CD14-positive monocyte (primary cell): ENCODE measurements around the gene PIP4K2A. TPM values are rescaled to one million over a fixed set of nuclear protein-coding genes. Genes with fewer than 3 reads are reported as not detected.

Source experiments
- DNase-seq, 3 donors: peaks; one replicate each; pipeline ENCODE4 v3.0.0-alpha.2; 2011 to 2022
- H2AFZ ChIP-seq: 2 replicates; pipeline ENCODE4 v1.6.0; 2012; ENCODE audit warnings: mild to moderate bottlenecking, low read depth, low read length, inconsistent platforms; ENCODE audit not compliant: insufficient read depth, poor library complexity, severe bottlenecking
- H3K27ac ChIP-seq, 2 donors: 1 replicate in 1 of 2; 2 replicates in 1 of 2; pipeline ENCODE4 v1.5.1; 2012 to 2013; ENCODE audit warnings: low read length in 2 of 2, control low read depth in 1 of 2, inconsistent platforms in 1 of 2, low read depth in 1 of 2, mild to moderate bottlenecking in 1 of 2
- H3K27me3 ChIP-seq, 2 donors: one replicate each; pipeline versions ENCODE4 v1.6.0 to v1.6.1; 2011 to 2013; ENCODE audit warnings: low read length in 2 of 2; ENCODE audit not compliant: control insufficient read depth in 2 of 2, insufficient read depth in 2 of 2
- H3K36me3 ChIP-seq, 2 donors: replicated peaks in 1 of 2; 1 replicate in 1 of 2; 2 replicates in 1 of 2; pipeline versions ENCODE4 v1.5.1 to v1.6.1; 2012 to 2013; ENCODE audit warnings: low read length in 2 of 2, control low read depth in 1 of 2, inconsistent platforms in 1 of 2, mild to moderate bottlenecking in 1 of 2; ENCODE audit not compliant: insufficient read depth in 2 of 2, control insufficient read depth in 1 of 2
- H3K4me1 ChIP-seq, 2 donors: 1 replicate in 1 of 2; 2 replicates in 1 of 2; pipeline versions ENCODE4 v1.5.1 to v1.6.1; 2012 to 2013; ENCODE audit warnings: low read length in 2 of 2, control low read depth in 1 of 2, inconsistent platforms in 1 of 2, mild to moderate bottlenecking in 1 of 2, moderate library complexity in 1 of 2; ENCODE audit not compliant: insufficient read depth in 2 of 2, control insufficient read depth in 1 of 2
- H3K4me2 ChIP-seq: replicated peaks from 2 replicates; pipeline ENCODE3; 2012; ENCODE audit warnings: low read length, moderate library complexity, mild to moderate bottlenecking; ENCODE audit not compliant: poor library complexity, severe bottlenecking; ENCODE audit errors: extremely low read depth
- H3K4me3 ChIP-seq, 3 experiments: fragments of 200-600 bp in 1 of 3; sonication (generic) in 1 of 3; replicated peaks in 1 of 3; 1 replicate in 2 of 3; 2 replicates in 1 of 3; pipeline ENCODE4 v1.5.1; 2011 to 2013; ENCODE audit warnings: low read length in 3 of 3, mild to moderate bottlenecking in 3 of 3, control low read depth in 2 of 3, low read depth in 2 of 3, inconsistent platforms in 1 of 3, moderate library complexity in 1 of 3
- H3K79me2 ChIP-seq: 2 replicates; pipeline ENCODE4 v1.6.0; 2012; ENCODE audit warnings: mild to moderate bottlenecking, control low read depth, inconsistent platforms, low read length, moderate library complexity; ENCODE audit not compliant: insufficient read depth
- H3K9ac ChIP-seq: 2 replicates; pipeline ENCODE4 v1.6.0; 2017; ENCODE audit warnings: low read length, mild to moderate bottlenecking; ENCODE audit not compliant: insufficient read depth, poor library complexity, severe bottlenecking
- H3K9me3 ChIP-seq, 2 donors: replicated peaks in 1 of 2; 1 replicate in 1 of 2; 2 replicates in 1 of 2; pipeline versions ENCODE4 v1.5.1 to v1.6.1; 2012 to 2013; ENCODE audit warnings: low read length in 2 of 2, control low read depth in 1 of 2; ENCODE audit not compliant: control insufficient read depth in 1 of 2, insufficient read depth in 1 of 2
- H4K20me1 ChIP-seq: 2 replicates; pipeline ENCODE4 v1.6.0; 2012; ENCODE audit warnings: mild to moderate bottlenecking, low read length, control low read depth, moderate library complexity; ENCODE audit not compliant: insufficient read depth
- H3K27ac Mint-ChIP-seq, 7 donors: one replicate each; pipeline ENCODE4 v1.8.0; 2020; ENCODE audit warnings: mild to moderate bottlenecking in 7 of 7, mixed read lengths in 7 of 7, moderate library complexity in 6 of 7, inconsistent platforms in 2 of 7
- H3K27me3 Mint-ChIP-seq, 3 donors: one replicate each; pipeline ENCODE4 v1.8.0; 2021 to 2022; ENCODE audit warnings: low read depth in 3 of 3, mild to moderate bottlenecking in 3 of 3, mixed read lengths in 3 of 3, moderate library complexity in 3 of 3, inconsistent platforms in 1 of 3
- H3K36me3 Mint-ChIP-seq, 2 donors: one replicate each; pipeline ENCODE4 v1.8.0; 2020; ENCODE audit warnings: mixed read lengths in 2 of 2, inconsistent platforms in 1 of 2, mild to moderate bottlenecking in 1 of 2
- H3K4me1 Mint-ChIP-seq: one replicate; pipeline ENCODE4 v1.8.0; 2020; ENCODE audit warnings: mild to moderate bottlenecking, mixed read lengths
- H3K4me3 Mint-ChIP-seq, 2 donors: one replicate each; pipeline ENCODE4 v1.8.0; 2020; ENCODE audit warnings: mild to moderate bottlenecking in 2 of 2, mixed read lengths in 2 of 2, moderate library complexity in 1 of 2
- H3K9me3 Mint-ChIP-seq, 7 donors: one replicate each; pipeline ENCODE4 v1.8.0; 2020 to 2022; ENCODE audit warnings: mixed read lengths in 7 of 7, mild to moderate bottlenecking in 6 of 7, moderate library complexity in 6 of 7, inconsistent platforms in 2 of 7
- WGBS: methylation state at CpG from one replicate; pipeline ENCODE4 v1.1.5; 2013; ENCODE audit warnings: missing lambda C conversion rate; ENCODE audit not compliant: insufficient coverage; 5-methylcytosine and 5-hydroxymethylcytosine counted together
- intact Hi-C, 2 donors: fragments of 100-400 bp; cut with micrococcal nuclease; formaldehyde crosslinking; loops; one replicate each; pipeline versions ENCODE4 v1.15.0 to v1.15.1; 2023
- polyA plus RNA-seq, 3 donors: library from polyadenylated mRNA; depleted of rRNA in 1 of 3; unstranded in 2 of 3; stranded (reverse) in 1 of 3; fragments of 300-500 nt in 2 of 3; fragments of >200 nt in 1 of 3; fragmentation: Illumina TruSeq in 2 of 3; gene quantifications; 1 replicate in 2 of 3; 2 replicates in 1 of 3; pipeline ENCODE4 v1.2.3, GENCODE V29; 2012 to 2021
- TF ChIP-seq, protein P1 (sequence below): fragments of 200-600 bp; IDR thresholded peaks from one replicate; pipeline ENCODE4 v1.8.0; 2022; ENCODE audit warnings: antibody characterized with exemption, mild to moderate bottlenecking

PIP4K2A gene
- polyA plus RNA-seq, 3 donors, result 9.7 to 33.7 (median 16.6) TPM

DNA sequence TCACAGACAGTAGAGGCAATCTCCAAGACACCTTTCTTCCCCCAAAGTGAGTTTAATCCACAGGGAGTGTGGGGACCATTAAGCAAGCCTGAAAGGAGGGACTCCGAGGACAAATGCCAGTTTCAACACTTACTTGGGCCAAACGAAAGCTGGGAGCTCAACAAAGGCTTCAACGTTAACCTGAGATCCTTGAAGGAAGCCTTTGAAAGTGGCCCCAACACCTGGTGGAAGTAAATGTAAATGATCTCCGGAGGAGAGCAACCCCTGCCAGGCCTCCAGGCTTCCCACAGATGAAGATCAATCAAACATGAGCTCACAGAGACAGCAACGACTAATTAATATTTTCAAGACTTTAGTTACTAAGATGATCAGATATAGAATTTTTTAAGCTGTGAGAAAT, 103.8 kb downstream of the PIP4K2A start:
- no peak for DNase-seq
- Mint-ChIP-seq H3K27ac (peak overlapping the region in 6 of 7 donors; percentile 73 to 94 (median 82)), H3K27me3 (no peaks in the 10 kb centered on the region), H3K4me1 (peaks cover 81% of the 10 kb centered on the region), H3K36me3 (peaks cover 45 to 46% of the 10 kb centered on the region in 2 donors), H3K4me3 (no peak overlapping the region), H3K9me3 (peaks cover 0 to 3% (median 0%) of the 10 kb centered on the region in 7 donors)
- Histone ChIP-seq H3K9me3 (no peaks in the 10 kb centered on the region), H3K27ac (peak overlapping the region in 1 of 2 donors; percentile 78), H3K4me2 (peak overlapping the region; percentile 53), H3K4me3 (peak overlapping the region in 1 of 3 experiments; percentile 43), H3K9ac (no peak overlapping the region), H2AFZ (no peak overlapping the region), H3K4me1 (peaks cover 61 to 74% of the 10 kb centered on the region in 2 donors), H3K27me3 (no peaks in the 10 kb centered on the region), H4K20me1 (peaks cover 28% of the 10 kb centered on the region), H3K36me3 (peaks cover 0 to 17% of the 10 kb centered on the region in 2 donors), H3K79me2 (peaks cover 88% of the 10 kb centered on the region)
- intact Hi-C loops, result no loop called here
- TF ChIP-seq, protein P1, sequence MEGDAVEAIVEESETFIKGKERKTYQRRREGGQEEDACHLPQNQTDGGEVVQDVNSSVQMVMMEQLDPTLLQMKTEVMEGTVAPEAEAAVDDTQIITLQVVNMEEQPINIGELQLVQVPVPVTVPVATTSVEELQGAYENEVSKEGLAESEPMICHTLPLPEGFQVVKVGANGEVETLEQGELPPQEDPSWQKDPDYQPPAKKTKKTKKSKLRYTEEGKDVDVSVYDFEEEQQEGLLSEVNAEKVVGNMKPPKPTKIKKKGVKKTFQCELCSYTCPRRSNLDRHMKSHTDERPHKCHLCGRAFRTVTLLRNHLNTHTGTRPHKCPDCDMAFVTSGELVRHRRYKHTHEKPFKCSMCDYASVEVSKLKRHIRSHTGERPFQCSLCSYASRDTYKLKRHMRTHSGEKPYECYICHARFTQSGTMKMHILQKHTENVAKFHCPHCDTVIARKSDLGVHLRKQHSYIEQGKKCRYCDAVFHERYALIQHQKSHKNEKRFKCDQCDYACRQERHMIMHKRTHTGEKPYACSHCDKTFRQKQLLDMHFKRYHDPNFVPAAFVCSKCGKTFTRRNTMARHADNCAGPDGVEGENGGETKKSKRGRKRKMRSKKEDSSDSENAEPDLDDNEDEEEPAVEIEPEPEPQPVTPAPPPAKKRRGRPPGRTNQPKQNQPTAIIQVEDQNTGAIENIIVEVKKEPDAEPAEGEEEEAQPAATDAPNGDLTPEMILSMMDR, result no peak
- 93% methylated on average over 2 of the region's 5 CpGs for WGBS

GRCh38 chr10:22609719-22610465, 104.5 kb downstream of the PIP4K2A start:
- Histone ChIP-seq H2AFZ (no peak overlapping the region), H3K27ac (peak overlapping the region; percentile 54 to 78), H3K4me2 (peak overlapping the region; percentile 53), H3K4me3 (peak overlapping the region in 1 of 3 experiments; percentile 43), H4K20me1 (peaks cover 24% of the 10 kb centered on the region), H3K9me3 (no peaks in the 10 kb centered on the region), H3K79me2 (peaks cover 81% of the 10 kb centered on the region), H3K4me1 (peaks cover 59 to 71% of the 10 kb centered on the region in 2 donors), H3K9ac (no peak overlapping the region), H3K27me3 (no peaks in the 10 kb centered on the region), H3K36me3 (peaks cover 0 to 17% of the 10 kb centered on the region in 2 donors)
- H3K36me3 Mint-ChIP-seq, result peaks cover 45 to 46% of the 10 kb centered on the region in 2 donors
- intact Hi-C loops, result loop anchor here (5.0 to 10.0 kb wide), 3 partner anchors 102 to 175 kb away; partner anchors contain the start of gene PIP4K2A (in 2 of the 2)
- H3K27ac Mint-ChIP-seq, result peak overlapping the region; percentile 73 to 94 (median 86)
- TF ChIP-seq, protein P1, result no peak
- WGBS, result 60% methylated on average over 3 of the region's 6 CpGs
- peak; percentile 53 to 62 (median 61) for DNase-seq
- H3K4me1 Mint-ChIP-seq, result peaks cover 79% of the 10 kb centered on the region
- no peaks in the 10 kb centered on the region for H3K27me3 Mint-ChIP-seq
- peak overlapping the region in 1 of 2 donors; percentile 43 for H3K4me3 Mint-ChIP-seq
- H3K9me3 Mint-ChIP-seq, result peaks cover 0 to 3% (median 0%) of the 10 kb centered on the region in 7 donors
